ENCODE data around the gene NPBWR2.
"Not testable (repeated sequence)": the region's sequence is repeated elsewhere in the genome, so short reads cannot be mapped to it uniquely, and the experiment has no call there.

Gene NPBWR2

DNA sequence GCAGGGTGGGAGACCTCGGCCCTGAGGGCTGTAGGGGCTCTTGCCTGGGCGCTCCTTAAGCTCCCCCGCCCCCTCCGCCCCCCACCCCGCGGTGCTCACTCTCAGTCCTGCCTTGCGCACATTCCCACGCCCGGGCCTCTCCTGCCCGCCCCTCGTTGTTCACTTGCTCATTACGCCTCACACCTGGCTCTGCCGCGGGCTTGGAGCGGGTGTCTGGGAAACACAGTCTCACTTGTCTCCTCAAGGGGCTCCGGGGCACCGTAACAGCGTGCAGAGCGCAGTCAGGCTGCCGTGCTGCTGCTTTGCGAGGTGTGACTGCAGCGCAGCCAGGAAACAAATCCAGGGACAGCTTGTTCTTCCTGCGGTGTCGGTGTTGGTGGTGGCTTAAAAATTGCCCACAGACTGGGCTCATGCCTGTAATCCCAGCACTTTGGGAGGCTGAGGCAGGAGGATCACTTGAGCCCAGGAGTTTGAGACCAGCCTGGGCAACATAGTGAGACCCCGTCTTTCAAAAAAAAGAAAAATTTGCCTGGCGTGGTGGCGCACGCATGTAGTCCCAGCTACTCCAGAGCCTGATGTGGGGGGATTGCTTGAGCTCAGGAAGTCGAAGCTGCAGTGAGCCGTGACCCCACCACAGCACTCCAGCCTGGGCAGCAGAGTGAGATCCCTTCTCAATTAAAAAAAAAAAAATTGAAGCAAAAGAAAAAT lies 4.6 kb downstream of the NPBWR2 start:
- DNase-seq, result no peak

DNA sequence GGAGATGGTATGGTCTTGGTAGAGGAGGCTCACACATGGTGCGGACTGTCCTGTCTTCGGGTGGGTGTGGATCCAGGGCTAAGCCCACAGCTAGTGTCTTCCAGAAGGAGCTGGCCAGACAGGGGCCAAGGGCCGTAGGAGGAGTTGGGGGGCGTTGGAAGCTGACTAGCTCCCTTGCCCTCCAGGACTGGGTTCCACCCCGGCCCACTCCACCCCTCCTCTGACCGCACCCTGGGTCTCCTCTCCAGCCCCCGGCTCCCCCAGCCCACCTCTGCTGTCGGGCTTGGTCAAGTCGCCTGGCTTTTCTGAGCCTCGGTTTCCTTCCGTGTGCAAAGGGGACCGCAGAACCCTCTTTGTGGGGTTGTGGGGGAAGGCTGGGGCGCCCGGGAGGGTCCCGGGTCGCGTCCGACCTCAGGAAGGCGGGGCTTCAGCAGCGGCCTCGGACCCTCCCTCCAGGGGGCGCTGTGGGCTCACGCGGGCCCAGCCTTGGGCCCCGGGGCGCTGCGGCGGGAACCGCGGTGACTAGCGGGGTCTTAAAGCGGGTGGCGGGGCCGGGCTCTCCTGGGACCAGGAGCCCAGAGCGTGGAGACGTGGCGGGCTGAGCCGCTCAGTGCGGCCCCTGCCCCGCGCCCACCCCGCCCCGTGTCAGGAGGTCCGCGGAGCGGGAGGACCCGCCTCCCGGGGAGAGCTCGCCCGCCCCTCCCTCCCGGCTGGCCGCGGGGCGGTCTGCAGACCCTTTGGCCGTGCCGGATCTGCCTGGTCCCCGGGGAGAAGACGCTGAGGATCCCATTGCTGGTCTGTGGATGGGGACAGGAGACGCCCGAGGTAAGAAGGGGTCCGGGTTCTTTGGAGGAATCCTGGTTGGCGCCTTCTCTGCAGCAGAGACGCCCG lies 5.4 kb downstream of the NPBWR2 start:
- peak; percentile 55 to 67 for DNase-seq

DNA sequence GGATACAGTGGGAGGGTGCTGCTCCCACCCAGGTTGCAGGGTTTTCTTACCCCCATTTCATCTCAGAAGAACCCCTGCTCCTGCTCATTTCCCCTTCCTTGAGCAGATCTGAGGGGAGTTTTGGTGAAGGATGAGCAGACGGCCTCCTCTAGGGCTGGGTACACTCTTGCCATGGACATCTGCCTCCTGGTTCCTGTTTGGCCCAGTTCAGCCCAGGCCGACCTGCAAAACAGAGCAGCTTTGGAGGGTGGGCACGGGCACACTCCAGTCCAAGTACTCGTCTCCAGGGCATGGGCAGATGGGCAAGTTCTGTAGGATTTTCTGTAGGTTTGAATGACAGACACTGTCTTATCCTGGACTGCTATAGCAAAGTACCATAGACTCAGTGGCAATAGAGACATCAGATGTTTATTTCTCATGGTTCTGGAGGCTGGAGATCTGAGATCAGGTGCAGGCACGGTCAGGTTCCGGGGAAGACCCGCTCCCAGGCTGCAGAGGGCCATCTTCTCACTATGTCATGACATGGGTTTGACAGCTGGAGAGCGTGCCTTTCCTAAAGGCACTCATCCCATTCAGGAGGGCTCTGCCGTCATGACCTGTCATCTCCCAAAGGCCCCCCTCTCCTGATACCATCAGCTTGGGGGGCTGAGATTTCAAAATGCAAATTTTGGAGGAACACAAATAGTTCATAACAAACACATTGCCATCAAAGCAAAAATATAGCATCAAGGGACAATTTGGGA lies 6.2 kb downstream of the NPBWR2 start:
- no peak for DNase-seq

DNA sequence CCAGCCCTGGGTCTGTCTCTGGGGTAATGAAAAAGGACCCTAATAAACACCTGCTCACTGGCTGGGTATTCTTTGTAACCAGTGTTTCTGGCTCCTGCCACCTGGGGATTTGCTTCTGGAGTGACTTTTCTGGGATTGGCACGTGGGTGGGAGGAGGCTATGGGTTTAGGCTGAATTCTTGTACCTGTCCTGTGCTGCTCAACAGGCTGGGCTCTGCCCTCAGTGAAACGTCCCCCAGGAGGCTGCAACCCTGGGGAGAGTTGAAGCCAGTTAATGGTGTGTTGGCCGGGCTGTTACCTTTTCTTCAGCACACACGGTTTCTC lies 6.8 kb downstream of the NPBWR2 start:
- DNase-seq, result no peak

DNA sequence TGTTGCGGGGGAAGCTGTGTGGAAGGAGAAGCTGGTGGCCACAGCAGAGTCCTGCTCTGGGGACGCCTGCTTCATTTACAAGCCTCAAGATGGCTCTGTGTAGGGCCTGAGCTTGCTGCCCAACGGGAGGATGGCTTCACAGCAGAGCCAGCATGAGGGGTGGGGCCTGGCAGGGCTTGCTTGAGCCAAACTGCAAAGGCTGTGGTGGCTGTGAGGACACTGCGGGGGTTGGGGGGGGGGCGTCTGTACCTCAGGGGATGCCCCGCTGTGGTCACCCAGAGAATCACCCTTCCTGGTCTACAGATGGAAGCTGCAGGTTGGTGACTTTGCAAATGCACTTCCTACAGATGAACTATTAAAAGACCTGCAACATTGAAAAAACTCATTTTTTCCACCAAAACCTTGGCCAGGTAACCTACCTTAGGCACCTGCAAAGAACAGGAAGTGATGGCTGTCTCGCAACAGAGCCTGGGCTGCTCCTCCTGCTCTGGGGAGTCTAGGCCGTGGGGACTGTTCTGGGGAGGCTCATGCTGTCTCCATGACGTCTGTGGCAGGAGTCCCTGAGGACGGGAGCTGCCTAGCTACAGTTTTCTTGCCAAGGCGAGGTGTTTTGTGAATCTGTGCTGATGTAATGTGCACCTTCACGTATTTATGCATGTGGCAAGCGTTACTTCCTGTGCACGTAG lies 7.3 kb downstream of the NPBWR2 start:
- peak; percentile 39 to 56 for DNase-seq

DNA sequence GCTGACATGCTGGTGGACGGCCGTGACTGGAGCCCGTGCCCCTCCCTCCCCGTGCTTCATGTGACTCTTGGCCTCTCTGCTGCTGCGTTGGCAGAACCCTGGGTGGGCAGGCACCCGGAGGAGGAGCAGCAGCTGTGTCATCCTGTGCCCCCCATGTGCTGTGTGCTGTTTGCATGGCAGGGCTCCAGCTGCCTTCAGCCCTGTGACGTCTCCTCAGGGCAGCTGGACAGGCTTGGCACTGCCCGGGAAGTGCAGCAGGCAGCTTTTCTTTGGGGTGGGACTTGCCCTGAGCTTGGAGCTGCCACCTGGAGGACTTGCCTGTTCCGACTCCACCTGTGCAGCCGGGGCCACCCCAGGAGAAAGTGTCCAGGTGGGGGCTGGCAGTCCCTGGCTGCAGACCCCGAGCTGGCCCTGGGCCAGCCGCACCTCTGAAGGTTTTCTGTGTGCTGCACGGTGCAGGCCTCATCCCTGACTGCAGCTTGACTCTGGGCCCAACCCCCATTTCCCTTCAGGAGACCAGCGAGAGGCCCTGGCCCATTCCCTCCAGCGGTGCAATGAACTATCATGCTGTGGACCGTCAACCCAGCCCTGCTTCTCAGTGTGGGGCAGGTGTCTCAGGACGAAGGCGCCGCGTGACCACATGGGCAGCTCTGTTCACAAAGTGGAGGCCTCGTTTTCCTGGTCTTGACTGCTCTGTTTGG lies 8.1 kb downstream of the NPBWR2 start:
- DNase-seq, result no peak

DNA sequence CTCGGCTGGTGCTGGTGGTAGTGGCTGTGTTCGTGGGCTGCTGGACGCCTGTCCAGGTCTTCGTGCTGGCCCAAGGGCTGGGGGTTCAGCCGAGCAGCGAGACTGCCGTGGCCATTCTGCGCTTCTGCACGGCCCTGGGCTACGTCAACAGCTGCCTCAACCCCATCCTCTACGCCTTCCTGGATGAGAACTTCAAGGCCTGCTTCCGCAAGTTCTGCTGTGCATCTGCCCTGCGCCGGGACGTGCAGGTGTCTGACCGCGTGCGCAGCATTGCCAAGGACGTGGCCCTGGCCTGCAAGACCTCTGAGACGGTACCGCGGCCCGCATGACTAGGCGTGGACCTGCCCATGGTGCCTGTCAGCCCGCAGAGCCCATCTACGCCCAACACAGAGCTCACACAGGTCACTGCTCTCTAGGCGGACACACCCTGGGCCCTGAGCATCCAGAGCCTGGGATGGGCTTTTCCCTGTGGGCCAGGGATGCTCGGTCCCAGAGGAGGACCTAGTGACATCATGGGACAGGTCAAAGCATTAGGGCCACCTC lies 8.8 kb downstream of the NPBWR2 start:
- DNase-seq, result no peak

DNA sequence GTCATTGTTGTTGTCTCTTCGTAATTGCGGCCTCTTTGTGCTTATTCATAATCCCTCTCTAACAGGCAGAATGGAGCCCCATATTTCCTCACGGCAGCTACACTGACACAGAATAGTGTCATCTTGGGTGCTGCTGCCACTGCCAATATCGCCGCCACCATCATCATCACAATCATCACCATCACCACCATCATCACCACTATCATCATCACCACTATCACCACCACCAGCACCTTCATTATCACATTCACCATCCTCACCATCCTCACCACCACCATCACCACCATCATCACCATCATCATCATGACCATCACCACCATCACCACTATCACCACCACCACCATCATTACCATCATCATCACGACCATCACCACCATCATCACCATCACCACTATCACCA lies 10.8 kb downstream of the NPBWR2 start:
- no peak for DNase-seq

DNA sequence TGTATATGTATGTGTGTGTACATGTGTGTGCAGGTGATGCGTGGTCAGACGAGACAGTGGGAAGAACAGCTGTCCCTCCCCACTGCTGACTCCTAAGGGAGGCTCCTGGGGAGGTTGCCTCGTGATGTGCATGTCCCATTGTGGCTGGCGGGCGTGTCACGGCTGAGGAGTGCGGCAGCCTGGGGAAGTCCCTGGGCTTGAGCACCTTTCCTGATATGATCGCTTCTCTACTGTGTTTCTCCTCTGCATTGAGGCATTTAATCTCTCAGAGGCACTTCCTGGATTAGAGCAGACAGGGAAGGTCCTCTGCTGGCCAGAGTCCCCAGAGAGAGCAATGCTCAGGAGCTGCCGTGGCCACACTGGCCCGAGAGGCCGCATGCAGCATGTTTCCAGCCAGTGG lies 11.4 kb downstream of the NPBWR2 start:
- DNase-seq, result no peak

DNA sequence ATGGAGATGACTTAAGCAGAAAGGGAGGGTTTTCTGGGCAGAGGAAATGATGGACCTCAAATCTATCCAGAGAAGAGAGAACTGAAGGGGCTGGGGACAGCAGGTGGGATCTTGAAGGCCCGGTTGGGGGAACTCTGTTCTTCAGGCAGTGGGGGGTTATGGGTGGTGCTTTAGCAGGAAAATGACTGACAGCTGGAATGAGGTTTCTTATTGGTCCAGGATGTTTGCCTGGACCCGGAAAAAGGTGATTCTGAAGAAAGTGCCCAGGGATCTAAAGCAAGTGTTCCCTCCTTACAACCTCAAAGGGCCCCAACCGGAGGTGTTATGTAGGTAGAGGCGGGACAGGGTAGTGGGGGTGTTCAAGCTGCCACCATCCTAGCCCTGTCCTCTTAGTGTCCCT lies 11.9 kb downstream of the NPBWR2 start:
- no peak for DNase-seq

DNA sequence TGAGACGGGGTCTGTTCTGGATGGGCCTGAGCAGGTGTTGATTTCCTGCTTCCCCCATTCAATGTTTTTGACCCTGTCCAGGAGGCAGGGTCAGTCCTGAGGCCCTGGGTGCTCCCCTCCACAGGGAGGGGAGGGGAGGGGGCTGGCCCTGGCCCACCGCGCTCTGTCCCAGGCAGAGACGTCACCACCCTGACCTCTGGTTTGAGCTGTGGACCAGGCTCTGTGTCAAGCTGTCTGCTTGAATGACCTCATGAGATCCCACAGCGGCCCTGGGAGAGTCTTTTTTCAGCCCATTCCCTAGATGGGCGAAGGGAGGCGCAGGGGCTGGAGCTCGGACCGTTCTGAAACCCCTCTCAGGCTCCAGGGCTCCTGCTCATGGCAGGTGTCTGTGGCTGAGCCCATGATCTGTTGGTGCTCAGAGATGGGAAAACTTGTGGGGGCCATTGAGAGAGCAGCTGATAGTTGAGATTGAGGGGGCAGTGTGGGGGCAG lies 14.3 kb downstream of the NPBWR2 start:
- DNase-seq, result no peak

DNA sequence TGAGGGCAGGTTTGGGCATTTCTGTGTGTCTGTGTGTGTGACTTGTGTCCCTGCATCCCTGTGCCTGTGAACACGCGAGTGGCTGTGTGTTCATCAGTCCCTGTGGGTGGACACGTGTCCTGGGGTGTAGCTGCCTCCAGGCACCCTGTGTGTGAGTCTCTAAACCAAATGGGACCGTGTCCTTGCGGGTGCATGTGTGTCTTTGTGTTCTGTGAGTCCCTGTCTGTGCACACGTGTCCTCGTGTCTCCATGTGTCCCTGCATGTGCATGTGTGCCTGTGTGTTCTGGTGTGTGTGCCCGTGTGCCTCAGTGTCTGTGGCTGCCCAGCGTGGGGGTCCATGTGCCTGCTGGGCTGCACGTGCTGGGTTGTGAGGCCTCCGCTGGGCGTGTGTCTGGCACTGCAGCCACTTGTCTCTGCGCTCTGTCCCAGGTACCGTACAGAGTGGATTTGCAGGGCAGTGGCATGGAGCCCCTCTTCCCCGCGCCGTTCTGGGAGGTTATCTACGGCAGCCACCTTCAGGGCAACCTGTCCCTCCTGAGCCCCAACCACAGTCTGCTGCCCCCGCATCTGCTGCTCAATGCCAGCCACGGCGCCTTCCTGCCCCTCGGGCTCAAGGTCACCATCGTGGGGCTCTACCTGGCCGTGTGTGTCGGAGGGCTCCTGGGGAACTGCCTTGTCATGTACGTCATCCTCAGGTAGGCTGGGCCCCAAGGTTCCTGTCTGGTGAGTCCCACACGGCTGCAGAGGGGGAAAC lies 14.9 kb downstream of the NPBWR2 start:
- no peak for DNase-seq

DNA sequence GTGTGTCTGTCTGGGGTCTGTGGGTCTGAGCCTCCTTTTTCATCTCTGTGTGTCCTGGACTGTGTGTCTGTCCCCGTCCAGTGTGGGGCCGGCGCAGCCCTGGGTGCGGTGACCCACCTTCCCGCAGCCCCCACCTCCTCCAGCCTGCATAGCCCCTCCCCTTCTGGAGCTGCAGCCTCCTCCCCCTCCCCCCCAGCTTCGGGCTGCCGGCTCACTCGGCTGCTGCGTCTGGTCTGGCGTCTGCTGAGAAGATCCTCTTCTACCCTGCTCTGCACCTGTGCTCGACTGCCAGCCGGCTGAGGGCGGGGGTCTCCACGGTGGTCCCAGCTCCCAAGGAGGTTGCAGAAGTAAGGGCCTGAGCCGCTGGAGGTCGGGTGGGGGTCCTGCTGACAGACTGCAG lies 15.6 kb downstream of the NPBWR2 start:
- no peak for DNase-seq

DNA sequence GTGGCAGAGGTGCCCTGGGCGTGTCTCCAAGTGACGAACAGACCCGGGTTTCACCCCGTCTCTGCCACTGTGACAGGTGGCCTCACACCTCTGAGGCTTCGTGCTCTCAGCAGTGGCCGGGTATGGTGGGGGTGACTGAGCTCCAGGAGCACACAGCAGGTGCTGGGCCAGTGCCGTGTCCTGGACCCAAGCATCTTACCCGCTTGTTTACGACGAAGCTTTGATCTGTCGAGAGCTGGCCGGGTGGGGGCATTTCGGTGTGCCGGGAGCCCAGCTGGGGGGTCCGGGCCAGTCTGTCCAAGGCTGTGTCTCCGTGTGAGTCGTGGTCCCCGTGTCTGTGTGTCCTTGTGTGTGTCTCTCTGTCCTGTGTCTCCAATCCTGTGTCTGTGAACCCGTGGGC lies 16.0 kb downstream of the NPBWR2 start:
- no peak for DNase-seq

DNA sequence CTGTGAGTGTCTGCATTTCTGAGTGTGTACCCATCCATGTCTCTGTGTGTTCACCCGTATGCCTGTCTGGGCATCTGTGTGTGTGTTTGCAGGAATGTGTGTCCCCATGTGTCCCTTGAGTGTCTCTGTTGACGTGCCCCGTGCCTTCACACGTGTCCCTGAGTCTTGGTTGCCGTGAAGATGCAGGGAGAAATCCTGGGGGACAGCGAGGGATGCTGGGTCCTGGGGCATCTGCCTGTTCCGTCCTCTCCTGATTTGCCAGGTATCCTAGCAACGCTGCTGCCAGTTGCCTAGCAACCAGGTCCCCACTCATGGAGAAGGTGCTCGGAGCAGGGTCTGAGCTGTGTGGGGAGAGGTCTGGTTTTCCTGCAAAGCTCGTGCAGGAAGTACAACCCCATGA lies 17.2 kb downstream of the NPBWR2 start:
- DNase-seq, result no peak

DNA sequence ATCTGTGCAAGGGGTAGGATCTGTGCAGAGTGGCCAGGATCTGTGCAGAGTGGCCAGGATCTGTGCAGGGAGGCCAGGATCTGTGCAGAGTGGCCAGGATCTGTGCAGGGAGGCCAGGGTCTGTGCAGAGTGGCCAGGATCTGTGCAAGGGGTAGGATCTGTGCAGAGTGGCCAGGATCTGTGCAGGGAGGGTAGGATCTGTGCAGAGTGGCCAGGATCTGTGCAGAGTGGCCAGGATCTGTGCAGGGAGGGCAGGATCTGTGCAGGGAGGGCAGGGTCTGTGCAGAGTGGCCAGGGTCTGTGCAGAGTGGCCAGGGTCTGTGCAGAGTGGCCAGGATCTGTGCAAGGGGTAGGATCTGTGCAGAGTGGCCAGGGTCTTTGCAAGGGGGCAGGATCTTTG lies 18.8 kb downstream of the NPBWR2 start:
- DNase-seq, result not testable (repeated sequence)

DNA sequence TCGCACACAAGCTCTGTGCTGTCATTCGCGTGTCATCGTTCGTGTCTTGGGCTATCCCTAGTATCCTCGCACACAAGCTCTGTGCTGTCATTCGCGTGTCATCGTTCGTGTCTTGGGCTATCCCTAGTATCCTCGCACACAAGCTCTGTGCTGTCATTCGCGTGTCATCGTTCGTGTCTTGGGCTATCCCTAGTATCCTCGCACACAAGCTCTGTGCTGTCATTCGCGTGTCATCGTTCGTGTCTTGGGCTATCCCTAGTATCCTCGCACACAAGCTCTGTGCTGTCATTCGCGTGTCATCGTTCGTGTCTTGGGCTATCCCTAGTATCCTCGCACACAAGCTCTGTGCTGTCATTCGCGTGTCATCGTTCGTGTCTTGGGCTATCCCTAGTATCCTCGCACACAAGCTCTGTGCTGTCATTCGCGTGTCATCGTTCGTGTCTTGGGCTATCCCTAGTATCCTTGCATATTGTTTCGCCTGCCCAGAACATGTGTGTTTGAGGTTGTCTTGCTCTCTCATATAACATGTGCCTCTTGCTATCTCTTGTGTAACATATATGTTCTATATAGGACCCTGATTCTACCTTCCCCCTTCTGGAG lies 20.0 kb downstream of the NPBWR2 start:
- not testable (repeated sequence) for DNase-seq

DNA sequence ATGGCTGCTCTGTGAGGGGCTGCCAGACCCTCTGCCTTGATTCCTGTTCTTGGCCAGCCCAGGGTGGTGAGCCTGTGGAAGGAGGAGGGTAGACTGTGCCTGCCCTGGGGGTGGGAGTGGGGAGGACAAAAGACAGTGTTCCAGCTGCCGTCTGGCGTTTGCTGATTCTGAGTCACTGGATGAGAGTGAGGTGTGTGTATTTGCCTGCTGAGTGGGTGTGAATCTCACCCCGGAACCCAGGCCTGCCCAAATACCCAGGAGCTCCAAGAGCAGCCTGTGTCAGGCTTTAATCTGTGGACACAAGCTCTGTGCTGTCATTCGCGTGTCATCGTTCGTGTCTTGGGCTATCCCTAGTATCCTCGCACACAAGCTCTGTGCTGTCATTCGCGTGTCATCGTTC lies 20.6 kb downstream of the NPBWR2 start:
- DNase-seq, result no peak

DNA sequence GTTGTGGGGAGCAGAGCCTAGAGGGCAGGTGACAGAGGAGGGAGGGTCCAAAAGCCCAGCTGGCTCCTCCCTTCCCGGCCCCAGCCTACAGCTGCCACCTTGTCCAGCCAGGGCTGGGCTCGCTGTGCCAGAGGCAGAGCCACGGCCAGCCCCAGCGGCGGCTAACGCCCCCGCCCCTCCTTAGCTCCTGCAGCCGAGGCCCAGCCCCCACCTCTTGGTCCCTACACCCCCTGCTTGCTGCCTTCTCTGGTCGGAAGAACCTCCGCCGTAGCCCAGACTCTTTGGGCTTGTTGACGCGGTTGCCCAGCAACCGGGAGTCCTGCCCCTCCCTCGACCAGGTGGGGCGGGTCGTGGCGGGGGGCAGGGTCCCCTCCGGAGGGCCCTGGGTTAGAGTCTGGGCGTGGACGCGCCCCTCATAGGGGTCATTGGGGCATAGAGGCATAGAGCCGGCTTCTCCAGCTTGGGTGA lies 22.6 kb downstream of the NPBWR2 start:
- no peak for DNase-seq

DNA sequence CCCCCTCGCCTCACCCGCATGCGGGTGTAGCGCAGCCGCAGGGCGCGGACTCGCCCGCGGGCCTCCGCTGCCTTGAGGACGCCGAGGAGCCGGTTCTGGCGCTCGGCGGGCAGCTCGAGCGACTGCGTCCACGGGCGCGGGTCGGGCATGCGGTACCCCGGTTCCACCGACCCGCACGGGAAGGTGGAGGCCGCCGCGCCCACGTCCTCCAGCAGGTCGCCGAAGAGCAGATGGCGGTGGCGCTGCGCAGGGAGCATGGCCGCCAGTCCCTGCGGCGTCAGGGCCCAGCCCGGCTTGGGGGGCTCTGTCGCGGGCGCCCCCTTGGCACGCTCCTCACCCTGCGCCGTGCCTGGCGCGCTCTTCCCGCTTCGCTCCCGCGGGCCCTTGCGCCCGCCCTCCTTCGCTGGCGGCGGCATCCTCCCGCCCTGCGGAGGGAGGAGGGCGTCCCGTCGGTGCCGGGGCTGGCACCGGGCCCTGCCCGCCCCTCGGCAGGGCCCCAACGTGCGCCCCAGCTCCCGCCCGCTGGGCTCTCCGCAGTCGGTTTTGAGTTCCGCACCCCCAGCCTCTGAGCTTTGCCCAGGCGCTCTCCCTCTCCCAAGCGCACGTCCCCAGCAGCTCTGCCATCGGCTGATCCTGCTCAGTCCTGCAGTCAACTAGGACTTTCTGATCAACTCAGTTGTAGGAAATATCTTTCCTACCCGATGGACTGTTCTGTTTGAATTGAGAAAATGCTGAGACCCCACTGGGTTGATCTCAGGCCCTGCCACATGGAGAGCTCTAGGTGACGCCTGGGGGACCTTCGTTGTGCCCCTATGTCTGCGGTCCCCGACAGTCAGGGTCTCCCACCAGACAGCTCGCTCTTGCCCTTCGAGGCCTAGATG lies 23.3 kb downstream of the NPBWR2 start, which contains the start of gene LKAAEAR1:
Gene LKAAEAR1, minus strand, starts transcription at position 595 of the 881 bp plus-strand sequence. Its CDS starts 179 bp downstream, at position 416.
- DNase-seq, result no peak

Data from CD4-positive, alpha-beta T cell treated with Interferon alpha-2 for 1 hour (primary cell).